ENCODE data around the gene LSM14A.
A peak's percentile ranks its signal among the peaks of the same experiment; 100 is the strongest.

The LSM14A gene

DNA sequence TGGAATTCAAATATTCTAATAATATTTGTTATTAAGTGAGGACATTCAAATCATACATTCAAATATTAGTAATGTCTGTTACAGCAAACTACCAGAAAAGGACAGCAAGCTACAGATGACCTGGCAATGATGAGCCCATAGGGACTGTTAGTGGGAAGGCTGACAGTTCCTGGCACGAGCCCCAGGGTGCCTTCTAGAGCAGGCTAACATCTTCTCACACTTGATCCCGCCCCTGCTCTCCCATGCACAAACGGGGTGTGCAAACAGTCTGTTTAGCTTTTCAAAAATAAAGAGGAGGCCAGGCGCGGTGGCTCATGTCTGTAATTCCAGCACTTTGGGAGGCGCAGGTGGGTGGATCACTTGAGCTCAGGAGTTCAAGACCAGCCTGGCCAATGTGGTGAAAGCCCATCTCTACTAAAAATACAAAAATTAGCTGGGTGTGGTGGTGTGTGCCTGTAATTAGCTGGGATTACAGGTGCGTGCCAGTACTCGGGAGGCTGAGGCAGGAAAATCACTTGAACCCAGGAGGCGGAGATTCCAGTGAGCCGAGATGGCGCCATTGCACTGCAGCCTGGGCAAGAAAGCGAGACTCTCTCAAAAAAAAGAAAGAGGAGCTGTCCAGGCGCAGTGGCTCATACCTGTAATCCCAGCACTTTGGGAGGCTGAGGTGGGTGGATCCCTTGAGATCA is 72.5 kb downstream of the LSM14A start (continued):
- no peak for TF ChIP-seq ZNF133 (tag by site-specific recombination; IDR thresholded peaks at IDR 0.05)
- TF ChIP-seq, protein P1, sequence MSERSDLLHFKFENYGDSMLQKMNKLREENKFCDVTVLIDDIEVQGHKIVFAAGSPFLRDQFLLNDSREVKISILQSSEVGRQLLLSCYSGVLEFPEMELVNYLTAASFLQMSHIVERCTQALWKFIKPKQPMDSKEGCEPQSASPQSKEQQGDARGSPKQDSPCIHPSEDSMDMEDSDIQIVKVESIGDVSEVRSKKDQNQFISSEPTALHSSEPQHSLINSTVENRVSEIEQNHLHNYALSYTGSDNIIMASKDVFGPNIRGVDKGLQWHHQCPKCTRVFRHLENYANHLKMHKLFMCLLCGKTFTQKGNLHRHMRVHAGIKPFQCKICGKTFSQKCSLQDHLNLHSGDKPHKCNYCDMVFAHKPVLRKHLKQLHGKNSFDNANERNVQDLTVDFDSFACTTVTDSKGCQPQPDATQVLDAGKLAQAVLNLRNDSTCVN (tag by site-specific recombination; optimal IDR thresholded peaks at IDR 0.05), result peak; percentile 3
- TF ChIP-seq, protein P2, sequence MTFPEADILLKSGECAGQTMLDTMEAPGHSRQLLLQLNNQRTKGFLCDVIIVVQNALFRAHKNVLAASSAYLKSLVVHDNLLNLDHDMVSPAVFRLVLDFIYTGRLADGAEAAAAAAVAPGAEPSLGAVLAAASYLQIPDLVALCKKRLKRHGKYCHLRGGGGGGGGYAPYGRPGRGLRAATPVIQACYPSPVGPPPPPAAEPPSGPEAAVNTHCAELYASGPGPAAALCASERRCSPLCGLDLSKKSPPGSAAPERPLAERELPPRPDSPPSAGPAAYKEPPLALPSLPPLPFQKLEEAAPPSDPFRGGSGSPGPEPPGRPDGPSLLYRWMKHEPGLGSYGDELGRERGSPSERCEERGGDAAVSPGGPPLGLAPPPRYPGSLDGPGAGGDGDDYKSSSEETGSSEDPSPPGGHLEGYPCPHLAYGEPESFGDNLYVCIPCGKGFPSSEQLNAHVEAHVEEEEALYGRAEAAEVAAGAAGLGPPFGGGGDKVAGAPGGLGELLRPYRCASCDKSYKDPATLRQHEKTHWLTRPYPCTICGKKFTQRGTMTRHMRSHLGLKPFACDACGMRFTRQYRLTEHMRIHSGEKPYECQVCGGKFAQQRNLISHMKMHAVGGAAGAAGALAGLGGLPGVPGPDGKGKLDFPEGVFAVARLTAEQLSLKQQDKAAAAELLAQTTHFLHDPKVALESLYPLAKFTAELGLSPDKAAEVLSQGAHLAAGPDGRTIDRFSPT (tag by site-specific recombination; IDR thresholded peaks at IDR 0.05), result no peak
- TF ChIP-seq ZXDB (tag by site-specific recombination; IDR thresholded peaks at IDR 0.05), result no peak
- no peak for TF ChIP-seq FEZF1 (tag by site-specific recombination; IDR thresholded peaks at IDR 0.05)
- TF ChIP-seq, protein P3, sequence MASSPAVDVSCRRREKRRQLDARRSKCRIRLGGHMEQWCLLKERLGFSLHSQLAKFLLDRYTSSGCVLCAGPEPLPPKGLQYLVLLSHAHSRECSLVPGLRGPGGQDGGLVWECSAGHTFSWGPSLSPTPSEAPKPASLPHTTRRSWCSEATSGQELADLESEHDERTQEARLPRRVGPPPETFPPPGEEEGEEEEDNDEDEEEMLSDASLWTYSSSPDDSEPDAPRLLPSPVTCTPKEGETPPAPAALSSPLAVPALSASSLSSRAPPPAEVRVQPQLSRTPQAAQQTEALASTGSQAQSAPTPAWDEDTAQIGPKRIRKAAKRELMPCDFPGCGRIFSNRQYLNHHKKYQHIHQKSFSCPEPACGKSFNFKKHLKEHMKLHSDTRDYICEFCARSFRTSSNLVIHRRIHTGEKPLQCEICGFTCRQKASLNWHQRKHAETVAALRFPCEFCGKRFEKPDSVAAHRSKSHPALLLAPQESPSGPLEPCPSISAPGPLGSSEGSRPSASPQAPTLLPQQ (tag by site-specific recombination; IDR thresholded peaks at IDR 0.05), result no peak
- no peak for TF ChIP-seq SCRT1 (tag by site-specific recombination; IDR thresholded peaks at IDR 0.05; ENCODE audit: borderline replicate concordance)
- TF ChIP-seq, protein P4, sequence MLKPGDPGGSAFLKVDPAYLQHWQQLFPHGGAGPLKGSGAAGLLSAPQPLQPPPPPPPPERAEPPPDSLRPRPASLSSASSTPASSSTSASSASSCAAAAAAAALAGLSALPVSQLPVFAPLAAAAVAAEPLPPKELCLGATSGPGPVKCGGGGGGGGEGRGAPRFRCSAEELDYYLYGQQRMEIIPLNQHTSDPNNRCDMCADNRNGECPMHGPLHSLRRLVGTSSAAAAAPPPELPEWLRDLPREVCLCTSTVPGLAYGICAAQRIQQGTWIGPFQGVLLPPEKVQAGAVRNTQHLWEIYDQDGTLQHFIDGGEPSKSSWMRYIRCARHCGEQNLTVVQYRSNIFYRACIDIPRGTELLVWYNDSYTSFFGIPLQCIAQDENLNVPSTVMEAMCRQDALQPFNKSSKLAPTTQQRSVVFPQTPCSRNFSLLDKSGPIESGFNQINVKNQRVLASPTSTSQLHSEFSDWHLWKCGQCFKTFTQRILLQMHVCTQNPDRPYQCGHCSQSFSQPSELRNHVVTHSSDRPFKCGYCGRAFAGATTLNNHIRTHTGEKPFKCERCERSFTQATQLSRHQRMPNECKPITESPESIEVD (tag by site-specific recombination; IDR thresholded peaks at IDR 0.05), result no peak
- TF ChIP-seq, protein P5, sequence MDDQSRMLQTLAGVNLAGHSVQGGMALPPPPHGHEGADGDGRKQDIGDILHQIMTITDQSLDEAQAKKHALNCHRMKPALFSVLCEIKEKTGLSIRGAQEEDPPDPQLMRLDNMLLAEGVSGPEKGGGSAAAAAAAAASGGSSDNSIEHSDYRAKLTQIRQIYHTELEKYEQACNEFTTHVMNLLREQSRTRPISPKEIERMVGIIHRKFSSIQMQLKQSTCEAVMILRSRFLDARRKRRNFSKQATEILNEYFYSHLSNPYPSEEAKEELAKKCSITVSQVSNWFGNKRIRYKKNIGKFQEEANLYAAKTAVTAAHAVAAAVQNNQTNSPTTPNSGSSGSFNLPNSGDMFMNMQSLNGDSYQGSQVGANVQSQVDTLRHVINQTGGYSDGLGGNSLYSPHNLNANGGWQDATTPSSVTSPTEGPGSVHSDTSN (CRISPR knock-in tag; IDR thresholded peaks at IDR 0.05), result no peak
- no peak for TF ChIP-seq ZNF221 (tag by site-specific recombination; IDR thresholded peaks at IDR 0.05; ENCODE audit: borderline replicate concordance)
- no peak for TF ChIP-seq ZNF19 (tag by site-specific recombination; IDR thresholded peaks at IDR 0.05; ENCODE audit: low read depth)
- TF ChIP-seq ZNF311 (tag by site-specific recombination; IDR thresholded peaks at IDR 0.05; ENCODE audit: borderline replicate concordance), result no peak
- 0 out of 2 replicates have a peak, but pooled peaks have one; percentile 18 for TF ChIP-seq SCRT2 (tag by site-specific recombination; IDR thresholded peaks at IDR 0.05)
- no peak for TF ChIP-seq ZNF302 (tag by site-specific recombination; IDR thresholded peaks at IDR 0.05; ENCODE audit: low read depth)
- no peak for TF ChIP-seq ZNF423 (tag by site-specific recombination; IDR thresholded peaks at IDR 0.05)
- TF ChIP-seq, protein P6, sequence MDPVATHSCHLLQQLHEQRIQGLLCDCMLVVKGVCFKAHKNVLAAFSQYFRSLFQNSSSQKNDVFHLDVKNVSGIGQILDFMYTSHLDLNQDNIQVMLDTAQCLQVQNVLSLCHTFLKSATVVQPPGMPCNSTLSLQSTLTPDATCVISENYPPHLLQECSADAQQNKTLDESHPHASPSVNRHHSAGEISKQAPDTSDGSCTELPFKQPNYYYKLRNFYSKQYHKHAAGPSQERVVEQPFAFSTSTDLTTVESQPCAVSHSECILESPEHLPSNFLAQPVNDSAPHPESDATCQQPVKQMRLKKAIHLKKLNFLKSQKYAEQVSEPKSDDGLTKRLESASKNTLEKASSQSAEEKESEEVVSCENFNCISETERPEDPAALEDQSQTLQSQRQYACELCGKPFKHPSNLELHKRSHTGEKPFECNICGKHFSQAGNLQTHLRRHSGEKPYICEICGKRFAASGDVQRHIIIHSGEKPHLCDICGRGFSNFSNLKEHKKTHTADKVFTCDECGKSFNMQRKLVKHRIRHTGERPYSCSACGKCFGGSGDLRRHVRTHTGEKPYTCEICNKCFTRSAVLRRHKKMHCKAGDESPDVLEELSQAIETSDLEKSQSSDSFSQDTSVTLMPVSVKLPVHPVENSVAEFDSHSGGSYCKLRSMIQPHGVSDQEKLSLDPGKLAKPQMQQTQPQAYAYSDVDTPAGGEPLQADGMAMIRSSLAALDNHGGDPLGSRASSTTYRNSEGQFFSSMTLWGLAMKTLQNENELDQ (tag by site-specific recombination; IDR thresholded peaks at IDR 0.05; ENCODE audit: low read depth), result no peak
- TF ChIP-seq ZNF561 (tag by site-specific recombination; IDR thresholded peaks at IDR 0.05; ENCODE audit: borderline replicate concordance), result no peak
- TF ChIP-seq, protein P7, sequence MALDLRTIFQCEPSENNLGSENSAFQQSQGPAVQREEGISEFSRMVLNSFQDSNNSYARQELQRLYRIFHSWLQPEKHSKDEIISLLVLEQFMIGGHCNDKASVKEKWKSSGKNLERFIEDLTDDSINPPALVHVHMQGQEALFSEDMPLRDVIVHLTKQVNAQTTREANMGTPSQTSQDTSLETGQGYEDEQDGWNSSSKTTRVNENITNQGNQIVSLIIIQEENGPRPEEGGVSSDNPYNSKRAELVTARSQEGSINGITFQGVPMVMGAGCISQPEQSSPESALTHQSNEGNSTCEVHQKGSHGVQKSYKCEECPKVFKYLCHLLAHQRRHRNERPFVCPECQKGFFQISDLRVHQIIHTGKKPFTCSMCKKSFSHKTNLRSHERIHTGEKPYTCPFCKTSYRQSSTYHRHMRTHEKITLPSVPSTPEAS (tag by site-specific recombination; IDR thresholded peaks at IDR 0.05), result no peak
- no peak for TF ChIP-seq ZNF621 (tag by site-specific recombination; IDR thresholded peaks at IDR 0.05)
- TF ChIP-seq IKZF3 (tag by site-specific recombination; IDR thresholded peaks at IDR 0.05), result no peak
- no peak for TF ChIP-seq ZNF354C (tag by site-specific recombination; IDR thresholded peaks at IDR 0.05; ENCODE audit: borderline replicate concordance, low read depth)
- TF ChIP-seq ZNF549 (tag by site-specific recombination; IDR thresholded peaks at IDR 0.05), result no peak
- no peak for TF ChIP-seq ZNF529 (tag by site-specific recombination; IDR thresholded peaks at IDR 0.05; ENCODE audit: insufficient replicate concordance)
- TF ChIP-seq KLF1 (tag by site-specific recombination; IDR thresholded peaks at IDR 0.05), result peak; percentile 73
- TF ChIP-seq ZFP41 (tag by site-specific recombination; IDR thresholded peaks at IDR 0.05; ENCODE audit: borderline replicate concordance), result no peak
- no peak for TF ChIP-seq ZNF350 (tag by site-specific recombination; IDR thresholded peaks at IDR 0.05)
- no peak for TF ChIP-seq ZNF555 (tag by site-specific recombination; conservative IDR thresholded peaks at IDR 0.05)
